Measurements from ENCODE around the gene JADE3.

JADE3 gene

DNA sequence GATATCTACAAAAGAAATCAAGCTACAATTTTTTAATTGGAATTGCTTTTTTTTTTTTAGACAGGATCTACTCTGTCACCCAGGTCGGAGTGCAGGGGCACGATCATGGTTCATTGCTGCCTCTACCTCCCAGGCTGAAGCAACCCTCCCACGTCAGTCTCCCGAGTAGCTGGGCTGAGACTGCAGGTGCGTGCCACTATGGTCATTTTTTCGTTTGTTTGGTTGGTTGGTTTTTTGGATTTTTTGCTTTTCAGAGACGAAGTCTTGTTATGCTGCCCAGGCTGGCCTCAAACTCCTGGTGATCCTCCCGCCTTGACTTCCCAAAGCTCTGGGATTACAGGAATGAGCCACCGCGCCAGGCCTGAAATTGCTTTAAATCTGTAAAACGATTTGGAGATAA is 181.6 kb downstream of the JADE3 start:
- TF ChIP-seq, protein P1, sequence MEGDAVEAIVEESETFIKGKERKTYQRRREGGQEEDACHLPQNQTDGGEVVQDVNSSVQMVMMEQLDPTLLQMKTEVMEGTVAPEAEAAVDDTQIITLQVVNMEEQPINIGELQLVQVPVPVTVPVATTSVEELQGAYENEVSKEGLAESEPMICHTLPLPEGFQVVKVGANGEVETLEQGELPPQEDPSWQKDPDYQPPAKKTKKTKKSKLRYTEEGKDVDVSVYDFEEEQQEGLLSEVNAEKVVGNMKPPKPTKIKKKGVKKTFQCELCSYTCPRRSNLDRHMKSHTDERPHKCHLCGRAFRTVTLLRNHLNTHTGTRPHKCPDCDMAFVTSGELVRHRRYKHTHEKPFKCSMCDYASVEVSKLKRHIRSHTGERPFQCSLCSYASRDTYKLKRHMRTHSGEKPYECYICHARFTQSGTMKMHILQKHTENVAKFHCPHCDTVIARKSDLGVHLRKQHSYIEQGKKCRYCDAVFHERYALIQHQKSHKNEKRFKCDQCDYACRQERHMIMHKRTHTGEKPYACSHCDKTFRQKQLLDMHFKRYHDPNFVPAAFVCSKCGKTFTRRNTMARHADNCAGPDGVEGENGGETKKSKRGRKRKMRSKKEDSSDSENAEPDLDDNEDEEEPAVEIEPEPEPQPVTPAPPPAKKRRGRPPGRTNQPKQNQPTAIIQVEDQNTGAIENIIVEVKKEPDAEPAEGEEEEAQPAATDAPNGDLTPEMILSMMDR (conservative IDR thresholded peaks at IDR 0.05) = no peak
- no peak overlapping the region for H3K27ac ChIP-seq

DNA sequence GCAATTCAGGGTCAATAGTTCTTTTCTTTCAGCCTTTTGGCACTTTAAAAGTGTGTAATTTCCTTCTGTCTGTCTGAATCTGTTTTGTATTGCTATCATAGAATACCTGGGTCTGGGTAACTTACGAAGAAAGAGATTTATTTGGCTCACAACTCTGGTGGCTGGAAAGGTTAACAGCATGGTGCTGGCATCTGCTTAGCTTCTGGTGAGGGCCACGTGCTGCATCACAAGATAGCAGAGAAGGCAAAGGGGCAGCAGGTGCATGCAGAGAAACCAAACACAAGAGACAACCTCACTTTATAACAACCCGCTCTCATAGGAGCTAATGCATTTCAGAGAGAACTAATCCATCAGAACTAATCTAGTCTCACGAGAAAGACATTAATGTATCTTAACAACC is 184.8 kb downstream of the JADE3 start:
- no peak overlapping the region for H3K27ac ChIP-seq
- TF ChIP-seq, protein P1 (conservative IDR thresholded peaks at IDR 0.05) = no peak

DNA sequence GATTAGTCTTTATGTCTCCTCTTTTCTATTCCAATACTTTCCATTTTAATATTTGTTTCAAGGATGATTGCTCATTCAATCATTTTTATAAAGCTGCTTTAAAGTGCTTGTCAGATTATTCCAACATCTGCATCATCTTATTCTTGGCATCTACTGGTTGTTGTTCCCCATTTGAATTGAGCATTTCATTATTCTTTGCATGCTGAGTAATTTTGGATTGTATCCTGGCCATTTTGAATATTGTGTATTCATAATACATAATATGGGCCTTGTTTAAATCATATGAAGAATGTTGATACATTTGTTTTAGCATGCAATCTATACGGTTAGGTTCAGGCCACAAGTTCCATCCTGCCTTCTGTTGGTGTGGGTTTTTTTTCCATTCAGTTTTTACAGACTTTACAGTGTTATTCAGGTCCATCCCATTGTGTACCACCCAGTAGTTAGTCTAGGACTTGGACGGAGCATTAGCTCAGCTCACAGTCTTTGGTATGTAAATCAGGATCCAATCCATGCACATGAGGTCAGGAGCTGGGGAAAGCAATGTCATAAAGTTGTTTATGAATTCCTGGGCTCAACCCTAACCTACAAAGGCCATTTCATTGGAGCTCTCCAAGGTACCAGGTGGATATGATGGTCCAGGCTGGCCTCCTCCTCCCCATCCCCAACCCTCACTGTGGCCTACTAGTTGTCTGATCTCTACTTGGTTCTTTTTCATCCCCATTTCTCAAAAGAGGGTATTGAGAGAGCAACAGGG is 186.3 kb downstream of the JADE3 start:
- no peak overlapping the region for H3K27ac ChIP-seq
- TF ChIP-seq, protein P1 (conservative IDR thresholded peaks at IDR 0.05) = no peak

DNA sequence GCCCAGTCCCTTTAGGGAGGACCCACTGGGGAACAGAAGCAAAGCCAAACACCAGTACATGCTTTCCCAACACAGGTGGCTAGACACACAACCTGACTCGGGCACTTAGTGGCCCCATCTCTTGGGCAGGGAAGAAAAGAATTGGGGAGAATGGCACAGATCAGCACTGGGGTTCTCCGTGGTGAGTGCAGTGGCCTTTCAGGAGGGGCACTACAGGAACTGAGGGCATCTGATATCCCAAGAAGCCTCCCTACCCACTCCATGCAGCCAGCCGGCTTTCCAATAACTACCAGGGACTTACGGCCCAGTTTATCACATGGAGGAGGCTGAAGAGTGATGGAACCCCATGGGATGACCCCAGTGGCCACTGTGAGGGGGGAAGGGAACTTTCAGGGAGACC is 189.0 kb downstream of the JADE3 start:
- no peak overlapping the region for H3K27ac ChIP-seq

More for the DNA sequence above, 189.0 kb downstream of the JADE3 start:
- TF ChIP-seq, protein P1 (conservative IDR thresholded peaks at IDR 0.05) = no peak

Data from VCaP (cell line).